ENCODE results near the gene SRBD1.

SRBD1 gene

GRCh38 chr2:45634223-45634622 is 23.2 kb upstream of the SRBD1 start:
- DNase-seq, result no peak

GRCh38 chr2:45631955-45632354 is 20.9 kb upstream of the SRBD1 start:
- DNase-seq, result no peak

DNA sequence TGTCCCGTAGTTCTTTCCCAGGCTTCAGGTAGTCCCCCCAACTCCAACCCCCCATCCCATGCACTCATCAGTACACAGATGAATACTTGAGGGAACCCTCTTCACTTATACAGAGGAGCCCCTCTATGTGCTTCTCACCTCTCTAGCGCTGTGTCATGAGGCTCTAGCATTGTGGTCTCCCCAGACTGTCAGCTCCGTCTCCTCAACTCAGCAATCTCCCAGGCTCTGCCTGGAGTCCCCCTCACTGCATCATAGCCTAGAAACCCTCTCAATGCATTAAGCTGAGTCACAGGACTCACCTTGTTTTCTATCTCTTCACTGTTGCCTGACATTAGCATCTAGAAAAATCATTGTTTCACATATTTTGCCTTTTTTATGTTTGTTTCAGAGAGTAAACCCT is 20.3 kb upstream of the SRBD1 start:
- DNase-seq, result no peak

DNA sequence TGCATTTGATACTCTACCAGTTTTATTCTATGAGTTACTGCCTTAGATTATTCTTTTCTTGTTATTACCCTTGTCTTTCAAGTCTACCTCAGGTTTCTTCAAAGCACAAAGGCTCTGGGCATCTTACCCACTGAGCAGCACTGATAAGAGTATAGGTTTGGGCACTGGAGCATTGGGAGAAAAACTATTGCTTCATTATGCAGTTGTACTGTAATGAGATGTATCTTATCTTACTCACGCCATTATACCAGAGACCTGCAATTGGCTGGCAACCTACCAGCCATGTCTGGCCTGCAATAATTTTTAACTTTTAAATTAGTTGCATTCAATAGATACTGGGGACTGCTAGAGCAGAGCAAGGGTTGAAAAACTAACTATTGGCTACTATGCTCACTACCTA is 18.9 kb upstream of the SRBD1 start:
- DNase-seq, result no peak

DNA sequence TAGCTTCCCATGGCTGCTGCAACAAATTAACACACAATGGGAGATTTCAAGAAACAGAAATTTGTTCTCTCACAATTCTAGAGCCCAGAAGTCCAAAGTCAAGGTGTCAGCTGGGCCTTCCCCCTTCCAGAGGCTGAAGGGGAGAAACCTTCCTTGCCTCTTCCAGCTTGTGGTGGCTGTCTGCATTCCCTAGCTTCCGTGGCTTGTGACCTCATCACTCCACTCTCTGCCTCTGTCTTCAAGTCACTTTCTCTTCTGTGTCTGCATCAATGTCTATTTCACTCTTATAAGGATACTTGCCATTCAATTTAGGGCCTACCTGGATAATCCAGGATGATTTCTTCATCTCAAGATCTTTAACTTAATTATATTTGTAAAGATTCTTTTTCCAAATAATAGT is 16.8 kb upstream of the SRBD1 start:
- DNase-seq, result no peak

- peak; percentile 11 for DNase-seq
Observed at GRCh38 chr2:45626387-45627221, 15.5 kb upstream of the SRBD1 start.

DNA sequence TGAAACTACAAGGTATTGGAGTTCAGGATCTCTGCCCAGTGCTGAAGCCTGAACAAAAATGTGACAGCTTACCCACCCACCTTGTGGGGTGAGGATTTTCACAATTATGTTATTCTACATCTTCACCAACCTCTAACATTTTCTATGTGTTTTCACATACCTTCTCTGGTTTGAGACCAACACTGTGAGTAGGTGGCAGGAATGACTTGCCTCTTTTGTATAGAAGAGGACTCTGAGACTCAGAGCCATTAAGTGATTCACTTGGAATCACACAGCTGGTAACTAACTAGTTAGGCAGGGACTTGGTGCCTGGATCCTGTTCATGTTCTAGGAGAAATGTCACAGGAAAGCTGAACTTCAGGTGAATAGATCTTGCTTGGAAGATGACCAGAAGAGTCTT is 14.8 kb upstream of the SRBD1 start:
- DNase-seq, result no peak

- no peak for DNase-seq
Observed at GRCh38 chr2:45623098-45623497, 12.0 kb upstream of the SRBD1 start.

DNA sequence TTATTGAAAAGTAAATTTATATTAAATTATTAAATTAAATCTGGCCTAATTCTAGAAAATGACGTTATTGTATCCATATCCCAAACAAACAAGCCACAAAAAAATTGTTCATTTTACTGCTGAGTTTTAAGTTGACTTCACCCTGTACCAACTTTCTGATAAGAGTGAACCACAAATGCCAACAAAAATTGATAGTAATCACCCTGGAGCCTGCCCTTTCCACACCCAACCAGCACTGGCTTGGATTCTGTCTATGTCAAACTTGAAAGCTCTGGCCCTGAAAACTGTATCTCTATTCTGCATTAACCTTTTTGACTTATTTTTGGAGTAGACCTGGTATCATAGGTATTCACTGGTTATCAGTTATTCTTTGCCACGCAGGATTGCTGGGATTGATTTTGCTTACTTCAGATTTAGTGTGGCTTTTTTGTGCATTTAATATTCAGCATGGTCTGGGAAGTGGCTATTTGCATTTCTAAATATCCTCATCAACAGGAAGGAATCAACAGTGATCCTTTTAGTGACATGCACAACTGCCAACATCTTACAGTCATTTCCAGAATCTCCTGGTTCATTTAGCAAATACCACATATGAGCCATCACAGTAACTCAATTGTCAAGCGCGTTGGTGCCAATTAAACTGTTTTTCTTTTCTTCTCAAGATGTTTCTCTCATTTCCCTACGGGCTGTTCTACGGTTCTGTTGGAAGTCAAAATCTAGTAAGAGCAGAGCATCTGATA is 11.4 kb upstream of the SRBD1 start:
- no peak for DNase-seq

GRCh38 chr2:45617496-45617895 is 6.4 kb upstream of the SRBD1 start:
- DNase-seq, result no peak

- DNase-seq, result no peak
Observed at GRCh38 chr2:45616658-45617411, 5.8 kb upstream of the SRBD1 start.

DNA sequence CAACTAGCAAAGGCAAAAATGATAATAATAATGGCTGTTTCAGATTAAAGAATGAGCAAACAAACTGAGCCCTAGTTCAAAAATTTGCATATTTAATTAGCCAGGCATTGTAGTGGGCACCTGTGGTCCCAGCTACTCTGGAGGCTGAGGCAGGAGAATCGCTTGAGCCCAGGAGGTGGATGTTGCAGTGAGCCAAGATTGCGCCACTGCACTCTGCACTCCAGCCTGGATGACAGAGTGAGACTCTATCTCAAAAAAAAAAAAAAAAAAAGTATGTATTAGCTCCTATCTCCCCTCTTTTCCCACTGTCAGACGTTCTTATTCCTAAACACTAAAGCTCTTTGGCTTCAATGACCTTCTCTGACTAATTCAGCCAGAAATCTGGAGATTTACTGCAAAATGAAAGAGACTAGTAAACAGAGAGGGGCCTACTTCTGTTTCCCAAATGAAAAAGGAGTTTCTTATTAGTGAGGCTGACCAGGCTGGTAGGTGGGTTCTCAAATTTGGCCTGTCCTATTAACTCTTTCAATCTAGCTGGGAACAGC is 3.9 kb upstream of the SRBD1 start:
- DNase-seq, result no peak

- no peak for DNase-seq
Observed at GRCh38 chr2:45614330-45614729, 3.3 kb upstream of the SRBD1 start.

- DNase-seq, result no peak
Observed at GRCh38 chr2:45612731-45613130, 1.7 kb upstream of the SRBD1 start.

DNA sequence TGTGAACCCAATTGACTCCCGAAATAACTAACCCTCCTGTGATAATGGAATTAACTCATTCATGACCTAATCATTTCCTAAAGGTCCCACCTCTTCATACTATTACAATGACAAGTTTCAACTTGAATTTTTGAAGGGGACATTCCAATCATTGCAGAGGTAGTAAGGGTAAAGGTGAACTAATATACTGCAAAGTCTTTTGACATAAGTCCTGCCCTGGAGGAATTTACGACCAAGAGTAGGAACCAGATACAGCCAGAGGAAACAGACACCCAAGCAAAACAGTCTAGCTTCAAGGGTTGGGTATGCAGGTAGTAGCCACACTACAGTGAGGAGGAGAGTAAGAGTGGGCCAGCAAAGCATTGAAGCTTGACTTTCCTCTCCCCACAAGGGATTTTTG is 1.2 kb upstream of the SRBD1 start:
- no peak for DNase-seq

DNA sequence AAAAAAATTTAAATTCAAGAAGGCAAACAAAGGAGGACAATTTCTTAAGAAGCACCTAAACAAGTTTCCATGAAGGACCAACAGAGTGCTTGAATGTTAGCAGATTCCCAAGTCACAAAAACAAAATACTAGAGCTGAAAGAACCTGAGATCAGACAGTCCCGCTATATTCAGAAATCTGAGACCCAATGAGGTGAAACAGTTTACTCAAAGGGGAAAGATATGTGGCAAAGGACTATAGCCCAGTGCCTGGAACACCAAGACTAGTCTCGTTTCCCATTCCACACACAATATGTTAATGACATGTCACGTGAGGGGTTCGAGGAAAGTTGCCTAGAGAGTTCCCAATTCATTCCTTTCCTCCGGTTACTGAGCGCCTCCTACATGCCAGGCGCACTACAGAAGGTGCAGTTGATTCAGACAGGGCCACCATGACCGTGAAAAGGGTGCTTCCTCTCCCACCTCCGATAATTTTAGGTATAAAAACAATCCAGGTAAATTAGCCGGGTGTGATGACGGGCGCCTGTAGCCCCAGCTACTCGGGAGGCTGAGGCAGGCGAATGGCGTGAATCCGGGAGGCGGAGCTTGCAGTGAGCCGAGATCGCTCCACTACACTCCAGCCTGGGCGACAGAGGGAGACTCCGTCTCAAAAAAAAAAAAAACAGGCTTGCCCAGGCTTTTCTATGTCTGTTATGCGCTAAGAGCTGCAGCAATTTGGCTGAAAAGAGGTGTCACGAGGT is 617 bp downstream of the SRBD1 start:
- peak; percentile 27 for DNase-seq

DNA sequence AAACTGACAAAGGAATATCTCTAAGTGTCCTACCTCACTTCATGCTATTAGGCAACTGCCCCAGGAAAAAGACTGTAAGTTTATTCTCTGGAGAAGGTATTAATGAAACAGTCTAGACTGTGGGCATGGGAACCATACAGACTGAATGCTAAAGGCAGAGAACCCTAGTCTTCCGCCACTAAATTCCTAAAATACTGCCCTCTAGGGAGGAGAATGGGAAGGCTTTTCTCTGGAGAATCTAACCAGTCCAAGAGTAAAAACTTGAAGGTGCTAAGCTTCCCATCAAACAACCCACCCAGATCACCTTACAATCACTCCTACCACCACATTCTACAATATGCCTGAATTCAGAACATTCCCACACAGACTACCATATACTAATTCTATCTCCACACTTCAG is 3.4 kb downstream of the SRBD1 start:
- DNase-seq, result no peak

GRCh38 chr2:45606796-45607195 is 4.3 kb downstream of the SRBD1 start:
- DNase-seq, result no peak

DNA sequence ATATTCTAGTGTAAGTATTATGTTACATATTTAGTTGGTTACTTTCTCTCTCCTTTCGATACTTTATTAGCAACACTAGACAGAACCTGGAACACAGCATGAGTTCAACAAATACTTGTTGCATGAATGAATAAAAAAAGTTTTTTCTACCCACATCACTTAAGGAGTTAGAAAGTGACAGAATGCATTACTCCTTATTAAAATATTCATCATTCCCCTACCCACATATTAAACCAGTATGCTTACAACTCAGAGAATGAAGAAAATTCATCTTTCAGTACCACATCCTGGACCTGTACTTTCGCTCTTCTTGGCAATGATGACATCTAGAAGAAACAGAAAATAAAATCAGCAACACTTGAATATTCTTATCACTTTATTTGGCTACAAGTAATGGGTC is 6.0 kb downstream of the SRBD1 start:
- DNase-seq, result no peak

- DNase-seq, result no peak
Observed at GRCh38 chr2:45602624-45603023, 8.4 kb downstream of the SRBD1 start.

GRCh38 chr2:45598545-45598944 is 12.5 kb downstream of the SRBD1 start:
- no peak for DNase-seq

DNA sequence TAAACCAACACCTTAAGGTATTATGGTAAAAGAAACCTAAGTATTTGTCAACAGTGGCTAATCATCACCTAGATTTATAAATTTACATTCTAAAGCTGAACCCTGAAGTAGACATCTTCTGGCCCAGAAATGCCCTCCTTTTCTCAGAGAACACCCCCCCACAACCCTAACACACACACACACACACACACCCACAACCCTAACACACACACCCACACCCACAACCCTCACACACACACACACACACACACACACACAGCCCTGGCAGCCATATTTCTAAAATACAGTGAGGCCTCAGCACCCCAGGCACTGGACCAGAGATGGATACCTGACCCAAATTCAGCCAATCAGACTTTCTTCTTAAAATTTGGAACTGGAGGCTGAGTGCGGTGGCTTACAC is 14.3 kb downstream of the SRBD1 start:
- DNase-seq, result no peak

Measured in NCI-H510A (cell line).